Measurements from ENCODE around the gene IRF2BP2.

The IRF2BP2 gene

GRCh38 chr1:234614081-234614489, 4.1 kb upstream of the IRF2BP2 start:
- TF ChIP-seq CTCF (IDR thresholded peaks at IDR 0.05; ENCODE audit: low read depth, low read length, missing control alignments), result no peak
- no peak overlapping the region for H3K4me3 ChIP-seq (replicated peaks; ENCODE audit: low read depth, low read length)
- no peak for DNase-seq (ENCODE audit: extremely low read depth, low read depth)

GRCh38 chr1:234613128-234613875, 3.3 kb upstream of the IRF2BP2 start:
- TF ChIP-seq CTCF (IDR thresholded peaks at IDR 0.05; ENCODE audit: low read depth, low read length, missing control alignments), result no peak
- no peak for DNase-seq (ENCODE audit: extremely low read depth, low read depth)
- H3K4me3 ChIP-seq (replicated peaks; ENCODE audit: low read depth, low read length), result peak overlapping the region; percentile 24

- peak overlapping the region; percentile 24 for H3K4me3 ChIP-seq (replicated peaks; ENCODE audit: low read depth, low read length)
- TF ChIP-seq CTCF (IDR thresholded peaks at IDR 0.05; ENCODE audit: low read depth, low read length, missing control alignments), result no peak
- peak; percentile 95 for DNase-seq (ENCODE audit: extremely low read depth, low read depth)
Measured at GRCh38 chr1:234612352-234613127, 2.6 kb upstream of the IRF2BP2 start.

- 0 out of 2 replicates have a peak overlapping the region, but pooled peaks have one; percentile 8 for H3K4me3 ChIP-seq (replicated peaks; ENCODE audit: low read depth, low read length)
- TF ChIP-seq CTCF (IDR thresholded peaks at IDR 0.05; ENCODE audit: low read depth, low read length, missing control alignments), result no peak
- DNase-seq (ENCODE audit: extremely low read depth, low read depth), result no peak
Measured at GRCh38 chr1:234611847-234612351, 1.9 kb upstream of the IRF2BP2 start.

- no peak for TF ChIP-seq CTCF (IDR thresholded peaks at IDR 0.05; ENCODE audit: low read depth, low read length, missing control alignments)
- DNase-seq (ENCODE audit: extremely low read depth, low read depth), result no peak
- H3K4me3 ChIP-seq (replicated peaks; ENCODE audit: low read depth, low read length), result peak overlapping the region; percentile 65
Measured at GRCh38 chr1:234611225-234611846, 1.4 kb upstream of the IRF2BP2 start.

- no peak for DNase-seq (ENCODE audit: extremely low read depth, low read depth)
- no peak for TF ChIP-seq CTCF (IDR thresholded peaks at IDR 0.05; ENCODE audit: low read depth, low read length, missing control alignments)
- H3K4me3 ChIP-seq (replicated peaks; ENCODE audit: low read depth, low read length), result peak overlapping the region; percentile 65
Measured at GRCh38 chr1:234610666-234611224, 767 bp upstream of the IRF2BP2 start.

Measured in HFF-Myc (cell line).